WTC11 (cell line): ENCODE data around the gene SLC37A1. TPM values are rescaled to one million over a fixed set of nuclear protein-coding genes. Genes with fewer than 3 reads are reported as not detected.

Source experiments
- ATAC-seq: fragments of 200-7000 bp; cut with Tn5 transposase; 2 replicates; pipeline ENCODE4 v1.10.0; 2021; ENCODE audit warnings: mild to moderate bottlenecking, moderate library complexity
- CTCF ChIA-PET: fragments of 300-600 bp; sonication (Branson Sonifier 250); formaldehyde crosslinking; loops from one replicate; lab custom pipeline; 2021; ENCODE audit warnings: antibody characterized with exemption; lab: Charles Lee
- POLR2A ChIA-PET: fragments of 350-600 bp; sonication (Branson Sonifier 250); formaldehyde crosslinking; loops from one replicate; lab custom pipeline; 2021; ENCODE audit warnings: antibody characterized with exemption; lab: Charles Lee
- DNase-seq: peaks from one replicate; pipeline ENCODE4 v3.0.0; 2021; ENCODE audit warnings: low spot score
- H3K27ac Mint-ChIP-seq: 2 replicates; pipeline ENCODE4 v1.8.0; 2021; ENCODE audit warnings: mixed read lengths
- H3K27me3 Mint-ChIP-seq: 2 replicates; pipeline ENCODE4 v1.8.0; 2021; ENCODE audit warnings: low read depth, mild to moderate bottlenecking, moderate library complexity, mixed read lengths
- H3K36me3 Mint-ChIP-seq: 2 replicates; pipeline ENCODE4 v1.8.0; 2021; ENCODE audit warnings: mixed read lengths
- H3K4me1 Mint-ChIP-seq: 2 replicates; pipeline ENCODE4 v1.8.0; 2022; ENCODE audit warnings: mixed read lengths
- H3K4me3 Mint-ChIP-seq: 2 replicates; pipeline ENCODE4 v1.8.0; 2021; ENCODE audit warnings: mild to moderate bottlenecking, moderate library complexity, mixed read lengths
- H3K9me3 Mint-ChIP-seq: 2 replicates; pipeline ENCODE4 v1.8.0; 2021; ENCODE audit warnings: mixed read lengths
- CDX4 ChIP-seq: fragments of 250-450 bp; sonication (Bioruptor Pico); IDR thresholded peaks from 2 replicates; pipeline ENCODE4 v1.9.0; 2021; ENCODE audit warnings: moderate library complexity, mild to moderate bottlenecking, inconsistent platforms, borderline replicate concordance
- CTCF ChIP-seq: fragments of 200-600 bp; IDR thresholded peaks from 2 replicates; pipeline ENCODE4 v1.8.0; 2022; ENCODE audit warnings: antibody characterized with exemption
- E2F1 ChIP-seq: sonication (generic); formaldehyde crosslinking; IDR thresholded peaks from 2 replicates; pipeline ENCODE4 v1.8.0; 2022; ENCODE audit warnings: mild to moderate bottlenecking, missing genetic modification reagents
- EMX1 ChIP-seq: fragments of 250-450 bp; sonication (Bioruptor Pico); IDR thresholded peaks from 2 replicates; pipeline ENCODE4 v1.8.0; 2021; ENCODE audit warnings: mild to moderate bottlenecking
- ERG ChIP-seq: fragments of 250-450 bp; sonication (Bioruptor Pico); IDR thresholded peaks from 2 replicates; pipeline ENCODE4 v1.8.0; 2021; ENCODE audit warnings: mild to moderate bottlenecking
- ESRRA ChIP-seq: sonication (generic); formaldehyde crosslinking; IDR thresholded peaks from 2 replicates; pipeline ENCODE4 v1.8.1; 2022; ENCODE audit warnings: mild to moderate bottlenecking, missing genetic modification reagents, borderline replicate concordance
- FOXK1 ChIP-seq: sonication (generic); formaldehyde crosslinking; IDR thresholded peaks from 2 replicates; pipeline ENCODE4 v1.8.0; 2022; ENCODE audit warnings: mild to moderate bottlenecking, moderate library complexity, missing genetic modification reagents
- HMGXB4 ChIP-seq: sonication (generic); formaldehyde crosslinking; IDR thresholded peaks from 2 replicates; pipeline ENCODE4 v1.8.1; 2023; ENCODE audit warnings: mild to moderate bottlenecking, moderate library complexity, missing genetic modification reagents
- IRF1 ChIP-seq: sonication (generic); formaldehyde crosslinking; IDR thresholded peaks from 2 replicates; pipeline ENCODE4 v1.8.0; 2023; ENCODE audit warnings: missing genetic modification reagents
- NR3C1 ChIP-seq: sonication (generic); formaldehyde crosslinking; conservative IDR thresholded peaks from 2 replicates; pipeline ENCODE4 v1.8.1; 2023; ENCODE audit warnings: low read depth, mild to moderate bottlenecking, missing genetic modification reagents
- STAT6 ChIP-seq: sonication (generic); formaldehyde crosslinking; conservative IDR thresholded peaks from 2 replicates; pipeline ENCODE4 v1.8.1; 2023; ENCODE audit warnings: mild to moderate bottlenecking, low read depth, missing genetic modification reagents, moderate library complexity
- TEAD4 ChIP-seq: sonication (generic); formaldehyde crosslinking; IDR thresholded peaks from 2 replicates; pipeline ENCODE4 v1.8.0; 2022; ENCODE audit warnings: mild to moderate bottlenecking, missing genetic modification reagents
- USF2 ChIP-seq: sonication (generic); formaldehyde crosslinking; IDR thresholded peaks from 2 replicates; pipeline ENCODE4 v1.8.1; 2023; ENCODE audit warnings: mild to moderate bottlenecking, missing genetic modification reagents, moderate library complexity
- ZMAT4 ChIP-seq: fragments of 250-450 bp; sonication (Bioruptor Pico); IDR thresholded peaks from 2 replicates; pipeline ENCODE4 v1.9.0; 2021; ENCODE audit warnings: mild to moderate bottlenecking
- ZNF263 ChIP-seq: sonication (generic); formaldehyde crosslinking; IDR thresholded peaks from 2 replicates; pipeline ENCODE4 v1.8.1; 2022; ENCODE audit warnings: low read depth, mild to moderate bottlenecking, moderate library complexity, missing genetic modification reagents
- ZNF281 ChIP-seq: sonication (generic); formaldehyde crosslinking; IDR thresholded peaks from 2 replicates; pipeline ENCODE4 v1.8.0; 2023; ENCODE audit warnings: mild to moderate bottlenecking, missing genetic modification reagents
- ZNF423 ChIP-seq: fragments of 250-450 bp; sonication (Bioruptor Pico); IDR thresholded peaks from 2 replicates; pipeline ENCODE4 v2.1.2; 2022; ENCODE audit warnings: mild to moderate bottlenecking, moderate library complexity
- ZNF671 ChIP-seq: fragments of 250-450 bp; sonication (Bioruptor Pico); IDR thresholded peaks from 2 replicates; pipeline ENCODE4 v1.8.0; 2021; ENCODE audit warnings: mild to moderate bottlenecking
- total RNA-seq: library from RNA; stranded (reverse); gene quantifications from 3 replicates; pipeline ENCODE4 v1.2.3, GENCODE V29; 2021

The SLC37A1 gene
- total RNA-seq, 1 experiment from 2014 or later: 22.7 TPM

- TF ChIP-seq ZNF281 (CRISPR knock-in tag) (no peak), USF2 (CRISPR knock-in tag) (no peak), ZNF263 (CRISPR knock-in tag) (no peak), ZMAT4 (no peak), STAT6 (CRISPR knock-in tag) (no peak)
These were observed 42.8 kb downstream of the SLC37A1 start (continued) for GRCh38 chr21:42556476-42556875.

- peaks cover 18% of the 10 kb centered on the region for H3K4me1 Mint-ChIP-seq
- H3K4me3 Mint-ChIP-seq: no peak overlapping the region
- ATAC-seq (no peak), DNase-seq (peak; percentile 7)
- no peak overlapping the region for H3K27ac Mint-ChIP-seq
- H3K27me3 Mint-ChIP-seq: no peaks in the 10 kb centered on the region
- POLR2A ChIA-PET: no interaction called here
- H3K9me3 Mint-ChIP-seq: peaks cover 5% of the 10 kb centered on the region; the same call in 1 of the 2 replicates
- H3K36me3 Mint-ChIP-seq: peaks cover 15% of the 10 kb centered on the region
- CTCF ChIA-PET: interaction anchor here (1.3 kb wide), 1 partner anchor 37 kb away, joined by 3 read pairs; no protein-coding TSS in a partner anchor
- no peak for TF ChIP-seq NR3C1 (CRISPR knock-in tag)
- TF ChIP-seq TEAD4 (CRISPR knock-in tag): no peak
- no peak for TF ChIP-seq ERG (CRISPR knock-in tag)
- no peak for TF ChIP-seq CTCF
- no peak for TF ChIP-seq HMGXB4
- no peak for TF ChIP-seq ZNF671 (CRISPR knock-in tag)
- no peak for TF ChIP-seq STAT6 (CRISPR knock-in tag)
- no peak for TF ChIP-seq FOXK1 (CRISPR knock-in tag)
- TF ChIP-seq E2F1: no peak
- TF ChIP-seq IRF1 (CRISPR knock-in tag): no peak
- TF ChIP-seq ESRRA (CRISPR knock-in tag): no peak
- TF ChIP-seq CDX4 (CRISPR knock-in tag): no peak
- TF ChIP-seq ZNF423 (CRISPR knock-in tag): no peak
- TF ChIP-seq EMX1 (CRISPR knock-in tag): no peak
These were observed 43.3 kb downstream of the SLC37A1 start for GRCh38 chr21:42556960-42557359.
